Activated naive CD4-positive, alpha-beta T cell treated with anti-CD3 and anti-CD28 coated beads for 36 hours (primary cell): ENCODE measurements around the gene ZBTB20. TPM values are rescaled to one million over a fixed set of nuclear protein-coding genes. Genes with fewer than 3 reads are reported as not detected.
"Not testable (repeated sequence)": the region's sequence is repeated elsewhere in the genome, so short reads cannot be mapped to it uniquely, and the experiment has no call there.

Experiments
- CTCF ChIA-PET: fragments of 350-600 bp; sonication (Branson Sonifier 250); formaldehyde crosslinking; loops from one replicate; lab custom pipeline; 2021; ENCODE audit warnings: antibody characterized with exemption; lab: Charles Lee
- DNase-seq: peaks from one replicate; pipeline ENCODE4 v3.0.0-alpha.2; 2020
- H3K27ac Mint-ChIP-seq: one replicate; pipeline ENCODE4 v1.8.0; 2021; ENCODE audit warnings: mild to moderate bottlenecking, mixed read lengths
- H3K27me3 Mint-ChIP-seq: one replicate; pipeline ENCODE4 v1.8.0; 2021; ENCODE audit warnings: low read depth, mixed read lengths
- H3K36me3 Mint-ChIP-seq: one replicate; pipeline ENCODE4 v1.8.0; 2021; ENCODE audit warnings: low read depth, mixed read lengths
- H3K4me1 Mint-ChIP-seq: one replicate; pipeline ENCODE4 v1.8.0; 2021; ENCODE audit warnings: low read depth, mixed read lengths
- H3K4me3 Mint-ChIP-seq: one replicate; pipeline ENCODE4 v1.8.0; 2021; ENCODE audit warnings: mild to moderate bottlenecking, moderate library complexity, mixed read lengths
- H3K9me3 Mint-ChIP-seq: one replicate; pipeline ENCODE4 v1.8.0; 2021; ENCODE audit warnings: mixed read lengths
- intact Hi-C: fragments of 100-400 bp; cut with micrococcal nuclease; formaldehyde crosslinking; loops from one replicate; pipeline ENCODE4 v1.15.1; 2023
- total RNA-seq, 2 experiments: library from RNA; stranded (reverse); gene quantifications; one replicate each; pipeline ENCODE4 v1.2.3, GENCODE V29; 2021

ZBTB20 gene
- 1 to 10 TPM; 4.5 to 4.7 TPM for total RNA-seq

- no peaks in the 10 kb centered on the region for H3K27me3 Mint-ChIP-seq
- H3K9me3 Mint-ChIP-seq: peaks cover 4% of the 10 kb centered on the region
These were observed at the start of gene ZBTB20 for GRCh38 chr3:115146418-115147328. ZBTB20 (minus strand) TSS chr3:115147288.

GRCh38 chr3:115194476-115194875 is 47.4 kb upstream of the ZBTB20 start:
- H3K9me3 Mint-ChIP-seq: peaks cover 9% of the 10 kb centered on the region
- H3K4me1 Mint-ChIP-seq: no peaks in the 10 kb centered on the region
- H3K27ac Mint-ChIP-seq: no peak overlapping the region
- DNase-seq: no peak
- no peak overlapping the region for H3K4me3 Mint-ChIP-seq
- intact Hi-C loops: no loop called here
- peaks cover 8% of the 10 kb centered on the region for H3K36me3 Mint-ChIP-seq
- CTCF ChIA-PET: no interaction called here
- no peaks in the 10 kb centered on the region for H3K27me3 Mint-ChIP-seq

More at GRCh38 chr3:115146418-115147328, at the start of gene ZBTB20:
- intact Hi-C loops: loop anchor here (1.0 to 10.0 kb wide), 15 partner anchors 19 to 1612 kb away; partner anchors contain the start of genes CCDC191, NAA50, QTRT2 and SIDT1
- peak within 1 kb of the TSS; percentile 96 for H3K27ac Mint-ChIP-seq
- CTCF ChIA-PET: interaction anchor here (0.5 to 1.0 kb wide), 7 partner anchors 10 to 637 kb away, joined by 3 to 5 read pairs (median 3); no protein-coding TSS in a partner anchor
- peaks cover 25% of the 10 kb centered on the region for H3K4me1 Mint-ChIP-seq
- H3K36me3 Mint-ChIP-seq: peaks cover 4% of the 10 kb centered on the region
- H3K4me3 Mint-ChIP-seq: peak within 1 kb of the TSS; percentile 91
- peak; percentile 76 for DNase-seq

GRCh38 chr3:115190747-115191146 is 43.7 kb upstream of the ZBTB20 start:
- H3K4me1 Mint-ChIP-seq: no peaks in the 10 kb centered on the region
- intact Hi-C loops: no loop called here
- CTCF ChIA-PET: no interaction called here

GRCh38 chr3:115187149-115187757 is 40.2 kb upstream of the ZBTB20 start:
- Mint-ChIP-seq H3K4me1 (no peaks in the 10 kb centered on the region), H3K4me3 (no peak overlapping the region), H3K27ac (no peak overlapping the region), H3K27me3 (no peaks in the 10 kb centered on the region), H3K9me3 (peaks cover 8% of the 10 kb centered on the region), H3K36me3 (peaks cover 2% of the 10 kb centered on the region)
- DNase-seq: no peak
- CTCF ChIA-PET: interaction anchor here (0.5 to 0.9 kb wide), 2 partner anchors 19 to 30 kb away, joined by 3 to 5 read pairs; no protein-coding TSS in a partner anchor
- intact Hi-C loops: no loop called here

More at GRCh38 chr3:115190747-115191146, 43.7 kb upstream of the ZBTB20 start:
- Mint-ChIP-seq H3K27ac (no peak overlapping the region), H3K36me3 (peaks cover 2% of the 10 kb centered on the region), H3K4me3 (no peak overlapping the region), H3K9me3 (peaks cover 8% of the 10 kb centered on the region), H3K27me3 (no peaks in the 10 kb centered on the region)
- no peak for DNase-seq

- intact Hi-C loops: no loop called here
- Mint-ChIP-seq H3K36me3 (no peaks in the 10 kb centered on the region), H3K27me3 (no peaks in the 10 kb centered on the region), H3K4me3 (no peak overlapping the region), H3K4me1 (no peaks in the 10 kb centered on the region), H3K9me3 (peaks cover 6% of the 10 kb centered on the region), H3K27ac (no peak overlapping the region)
- CTCF ChIA-PET: interaction anchor here (0.9 kb wide), 1 partner anchor 31 kb away, joined by 3 read pairs; no protein-coding TSS in a partner anchor
- DNase-seq: no peak
These were observed 39.5 kb upstream of the ZBTB20 start for GRCh38 chr3:115186351-115187148.

- H3K27me3 Mint-ChIP-seq, H3K4me1 Mint-ChIP-seq, H3K27ac Mint-ChIP-seq, H3K9me3 Mint-ChIP-seq, H3K36me3 Mint-ChIP-seq, H3K4me3 Mint-ChIP-seq, intact Hi-C loops, DNase-seq: not testable (repeated sequence)
- CTCF ChIA-PET: interaction anchor here (0.6 kb wide), 2 partner anchors 9 to 620 kb away, joined by 3 to 4 read pairs; no protein-coding TSS in a partner anchor
These were observed 37.9 kb upstream of the ZBTB20 start for GRCh38 chr3:115184859-115185572.

- H3K27me3 Mint-ChIP-seq, H3K27ac Mint-ChIP-seq, DNase-seq, CTCF ChIA-PET, intact Hi-C loops, H3K9me3 Mint-ChIP-seq, H3K4me3 Mint-ChIP-seq, H3K36me3 Mint-ChIP-seq, H3K4me1 Mint-ChIP-seq: not testable (repeated sequence)
These were observed 31.8 kb upstream of the ZBTB20 start for GRCh38 chr3:115178930-115179329.

GRCh38 chr3:115169808-115170207 is 22.7 kb upstream of the ZBTB20 start:
- no peaks in the 10 kb centered on the region for H3K9me3 Mint-ChIP-seq
- H3K36me3 Mint-ChIP-seq: no peaks in the 10 kb centered on the region
- DNase-seq: no peak
- no peak overlapping the region for H3K27ac Mint-ChIP-seq
- intact Hi-C loops: loop anchor here (1.0 to 10.0 kb wide), 6 partner anchors 78 to 1015 kb away; no protein-coding TSS in a partner anchor
- CTCF ChIA-PET: interaction anchor here (0.9 to 5.8 kb wide), 2 partner anchors 77 to 342 kb away, joined by 3 to 67 read pairs; no protein-coding TSS in a partner anchor
- H3K4me1 Mint-ChIP-seq: peaks cover 12% of the 10 kb centered on the region
- H3K4me3 Mint-ChIP-seq: no peak overlapping the region
- no peaks in the 10 kb centered on the region for H3K27me3 Mint-ChIP-seq

- H3K4me1 Mint-ChIP-seq: peaks cover 25% of the 10 kb centered on the region
These were observed 18.6 kb upstream of the ZBTB20 start for GRCh38 chr3:115165701-115166100.

GRCh38 chr3:115165266-115165665 is 18.2 kb upstream of the ZBTB20 start:
- no peaks in the 10 kb centered on the region for H3K9me3 Mint-ChIP-seq
- H3K36me3 Mint-ChIP-seq: peaks cover 2% of the 10 kb centered on the region
- no peak overlapping the region for H3K4me3 Mint-ChIP-seq
- H3K4me1 Mint-ChIP-seq: peaks cover 25% of the 10 kb centered on the region
- peak; percentile 13 for DNase-seq
- no peaks in the 10 kb centered on the region for H3K27me3 Mint-ChIP-seq
- peak overlapping the region; percentile 22 for H3K27ac Mint-ChIP-seq
- intact Hi-C loops: loop anchor here (1.0 to 10.0 kb wide), 2 partner anchors 18 to 1010 kb away; partner anchors contain the start of gene ZBTB20
- CTCF ChIA-PET: interaction anchor here (1.0 to 5.8 kb wide), 5 partner anchors 18 to 650 kb away, joined by 3 to 67 read pairs (median 5); partner anchors contain the start of gene ZBTB20

More at GRCh38 chr3:115165701-115166100, 18.6 kb upstream of the ZBTB20 start:
- Mint-ChIP-seq H3K27ac (no peak overlapping the region), H3K36me3 (peaks cover 2% of the 10 kb centered on the region), H3K27me3 (no peaks in the 10 kb centered on the region), H3K9me3 (no peaks in the 10 kb centered on the region), H3K4me3 (no peak overlapping the region)
- DNase-seq: no peak
- CTCF ChIA-PET: interaction anchor here (1.0 to 5.8 kb wide), 5 partner anchors 19 to 650 kb away, joined by 3 to 67 read pairs (median 5); partner anchors contain the start of gene ZBTB20
- intact Hi-C loops: loop anchor here (1.0 to 10.0 kb wide), 2 partner anchors 18 to 1011 kb away; partner anchors contain the start of gene ZBTB20
